ENCODE data around the gene SLC5A2.
A peak's percentile ranks its signal among the peaks of the same experiment; 100 is the strongest.

Gene SLC5A2

GRCh38 chr16:31459687-31460581 lies 23.0 kb upstream of the SLC5A2 start:
- peak; percentile 100 for DNase-seq (ENCODE audit: low read depth)

DNA sequence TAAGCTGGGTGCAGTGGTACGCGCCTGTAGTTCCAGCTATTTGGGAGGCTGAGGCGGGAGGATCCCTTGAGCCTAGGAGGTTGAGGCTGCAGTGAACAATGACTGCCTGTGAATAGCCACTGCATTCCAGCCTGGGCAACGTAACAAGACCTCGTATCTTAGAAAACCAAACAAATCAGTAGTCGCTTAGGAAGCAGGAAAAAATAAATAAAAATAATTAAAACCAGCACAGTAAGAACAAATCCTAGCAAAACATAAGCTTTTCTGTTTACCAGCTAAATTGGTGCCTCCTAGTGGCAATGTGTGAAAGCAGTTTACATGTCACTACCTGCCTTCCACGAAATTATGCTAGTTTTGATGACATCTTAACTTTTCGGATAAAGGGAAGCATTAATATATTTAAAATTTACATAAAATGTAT lies 22.3 kb upstream of the SLC5A2 start:
- DNase-seq (ENCODE audit: low read depth), result no peak

DNA sequence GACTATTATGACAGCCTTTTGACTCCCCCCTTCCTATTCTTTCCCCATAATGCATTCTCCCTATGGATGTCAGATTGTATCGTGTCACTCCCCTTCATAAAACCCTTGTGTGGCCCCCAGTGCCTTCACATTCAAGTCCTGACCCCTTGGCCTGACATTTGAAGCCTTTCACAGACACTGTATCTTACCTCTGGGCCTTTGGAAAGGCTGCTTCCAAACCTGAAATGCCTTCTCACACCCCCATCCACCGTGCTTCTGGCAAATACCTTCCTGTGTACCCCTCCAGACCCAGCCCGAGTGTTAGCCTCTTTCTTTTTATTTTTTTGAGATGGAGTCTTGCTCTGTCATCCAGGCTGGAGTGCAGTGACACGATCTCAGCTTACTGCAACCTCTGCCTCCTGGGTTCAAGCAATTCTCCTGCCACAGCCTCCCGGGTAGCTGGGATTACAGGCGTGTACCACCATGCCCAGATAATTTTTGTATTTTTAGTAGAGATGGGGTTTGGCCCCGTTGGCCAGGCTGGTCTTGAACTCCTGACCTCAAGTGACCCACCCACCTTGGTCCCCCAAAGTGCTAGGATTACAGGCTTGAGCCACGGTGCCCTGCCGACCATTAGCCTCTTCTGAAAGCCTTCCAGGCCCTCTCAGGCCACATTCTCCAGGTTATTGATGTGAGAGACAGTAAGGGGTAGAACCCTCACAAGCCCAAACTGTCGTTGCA lies 21.6 kb upstream of the SLC5A2 start:
- DNase-seq (ENCODE audit: low read depth), result no peak

GRCh38 chr16:31461921-31462804 lies 20.8 kb upstream of the SLC5A2 start:
- no peak for DNase-seq (ENCODE audit: low read depth)

- DNase-seq (ENCODE audit: low read depth), result no peak
Observed at GRCh38 chr16:31464348-31464769, 18.6 kb upstream of the SLC5A2 start.

- DNase-seq (ENCODE audit: low read depth), result no peak
Observed at GRCh38 chr16:31464781-31465260, 18.1 kb upstream of the SLC5A2 start.

DNA sequence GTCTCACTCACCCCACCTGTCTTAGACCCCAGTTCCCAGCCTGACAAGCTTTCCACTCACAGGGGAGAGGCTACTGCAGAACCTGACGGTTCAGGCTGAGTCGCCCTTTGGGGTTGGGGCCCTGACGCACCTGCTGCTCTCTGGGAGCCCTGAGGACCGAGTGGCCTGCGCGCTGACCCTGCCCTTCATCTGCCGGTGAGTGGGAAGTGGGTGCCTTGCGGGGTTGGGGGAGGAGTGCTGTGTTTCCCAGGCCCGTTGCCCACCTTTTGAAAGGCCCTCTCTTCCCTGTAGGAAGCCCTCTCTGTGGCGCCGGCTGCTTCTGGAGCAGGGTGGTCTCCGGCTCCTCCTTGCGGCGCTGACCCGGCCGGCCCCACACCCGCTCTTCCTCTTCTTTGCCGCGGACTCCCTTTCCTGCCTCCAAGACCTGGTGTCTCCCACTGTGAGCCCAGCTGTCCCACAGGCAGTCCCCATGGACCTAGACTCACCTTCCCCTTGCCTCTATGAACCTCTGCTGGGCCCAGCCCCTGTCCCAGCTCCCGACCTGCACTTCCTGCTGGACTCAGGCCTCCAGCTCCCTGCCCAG lies 17.0 kb upstream of the SLC5A2 start:
- DNase-seq (ENCODE audit: low read depth), result no peak

GRCh38 chr16:31466381-31466841 lies 16.5 kb upstream of the SLC5A2 start:
- no peak for DNase-seq (ENCODE audit: low read depth)

GRCh38 chr16:31467151-31467773 lies 15.7 kb upstream of the SLC5A2 start:
- DNase-seq (ENCODE audit: low read depth), result no peak

DNA sequence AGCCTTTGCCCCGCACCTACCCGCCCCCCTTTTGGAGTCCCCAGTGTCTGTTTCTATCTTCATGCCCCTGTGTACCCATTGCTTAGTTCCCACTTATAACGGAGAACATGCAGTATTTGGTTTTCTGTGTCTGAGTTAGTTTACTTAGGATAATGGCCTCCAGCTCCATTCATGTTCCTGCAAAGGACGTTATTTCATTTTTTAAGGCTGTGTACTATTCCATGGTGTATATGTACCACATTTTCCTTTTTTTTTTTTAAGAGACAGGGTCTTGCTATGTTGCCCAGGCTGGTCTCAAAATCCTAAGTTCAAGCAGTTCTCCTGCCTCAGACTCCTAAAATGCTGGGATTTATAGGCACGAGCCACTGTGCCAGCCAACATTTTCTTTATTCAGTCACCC lies 15.1 kb upstream of the SLC5A2 start:
- no peak for DNase-seq (ENCODE audit: low read depth)

DNA sequence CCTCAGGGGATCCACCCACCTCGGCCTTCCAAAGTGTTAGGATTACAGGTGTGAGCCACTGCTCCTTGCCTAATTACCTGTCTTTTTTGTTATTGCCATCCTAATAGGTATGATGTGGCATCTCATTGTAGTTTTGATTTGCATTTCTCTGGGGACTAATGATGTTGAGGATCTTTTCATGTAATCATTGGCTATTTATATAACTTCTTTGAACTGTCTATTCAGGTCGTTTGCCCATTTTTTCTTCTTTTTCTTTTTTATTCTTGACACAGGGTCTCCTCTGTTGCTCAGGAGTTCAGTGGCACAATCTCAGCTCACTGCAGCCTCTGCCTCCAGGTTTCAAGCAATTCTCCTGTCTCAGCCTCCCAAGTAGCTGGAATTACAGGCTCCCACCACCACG lies 12.3 kb upstream of the SLC5A2 start:
- no peak for DNase-seq (ENCODE audit: low read depth)

- DNase-seq (ENCODE audit: low read depth), result no peak
Observed at GRCh38 chr16:31471241-31471874, 11.6 kb upstream of the SLC5A2 start.

DNA sequence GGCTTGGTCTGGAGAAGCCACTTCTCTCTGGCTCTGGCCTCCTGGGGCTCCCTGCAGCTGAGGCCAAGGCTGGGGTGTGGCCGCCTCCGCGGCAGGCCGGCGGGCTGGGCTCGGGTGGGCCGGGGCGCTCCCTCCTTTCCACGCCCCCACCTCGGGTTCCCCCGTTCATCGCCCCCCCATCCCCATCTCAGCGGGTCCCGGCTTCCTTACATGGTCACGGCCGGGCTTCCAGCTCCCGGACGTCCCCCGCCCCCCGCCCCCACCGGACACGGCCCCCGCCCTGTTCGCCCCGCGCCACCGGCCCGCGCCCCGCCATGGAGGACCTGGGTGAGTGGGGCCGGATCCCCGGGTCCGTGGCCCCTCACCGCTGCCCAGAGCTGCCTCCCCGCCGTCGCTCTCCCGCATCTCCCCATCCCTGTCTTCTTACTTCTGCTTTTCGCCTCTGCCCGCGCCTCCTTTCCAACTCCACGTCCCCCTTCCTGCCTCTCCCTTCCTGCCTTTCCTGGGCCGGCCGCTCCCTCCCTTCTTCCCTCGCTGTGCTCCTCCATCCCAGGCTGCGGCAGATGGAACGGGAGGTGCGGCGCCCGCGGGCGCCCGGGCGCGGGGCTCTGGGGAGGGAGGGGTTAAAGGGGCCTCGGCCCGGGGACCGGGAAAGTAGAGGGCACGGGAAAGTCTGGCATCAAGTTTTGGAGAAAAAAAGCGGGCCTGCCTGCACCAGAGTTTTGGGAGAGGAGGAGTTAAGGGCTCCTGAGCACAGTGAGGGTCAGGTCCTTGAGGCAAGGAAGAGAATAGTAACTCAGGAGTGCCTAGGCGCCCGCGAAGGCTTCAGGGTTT lies 10.8 kb upstream of the SLC5A2 start, which contains the start of gene TGFB1I1:
Gene TGFB1I1, plus strand, starts transcription at position 278 of the 834 bp plus-strand sequence. Its CDS starts 37 bp downstream, at position 315.
- DNase-seq (ENCODE audit: low read depth), result no peak

- no peak for DNase-seq (ENCODE audit: low read depth)
Observed at GRCh38 chr16:31472709-31473203, 10.2 kb upstream of the SLC5A2 start.

DNA sequence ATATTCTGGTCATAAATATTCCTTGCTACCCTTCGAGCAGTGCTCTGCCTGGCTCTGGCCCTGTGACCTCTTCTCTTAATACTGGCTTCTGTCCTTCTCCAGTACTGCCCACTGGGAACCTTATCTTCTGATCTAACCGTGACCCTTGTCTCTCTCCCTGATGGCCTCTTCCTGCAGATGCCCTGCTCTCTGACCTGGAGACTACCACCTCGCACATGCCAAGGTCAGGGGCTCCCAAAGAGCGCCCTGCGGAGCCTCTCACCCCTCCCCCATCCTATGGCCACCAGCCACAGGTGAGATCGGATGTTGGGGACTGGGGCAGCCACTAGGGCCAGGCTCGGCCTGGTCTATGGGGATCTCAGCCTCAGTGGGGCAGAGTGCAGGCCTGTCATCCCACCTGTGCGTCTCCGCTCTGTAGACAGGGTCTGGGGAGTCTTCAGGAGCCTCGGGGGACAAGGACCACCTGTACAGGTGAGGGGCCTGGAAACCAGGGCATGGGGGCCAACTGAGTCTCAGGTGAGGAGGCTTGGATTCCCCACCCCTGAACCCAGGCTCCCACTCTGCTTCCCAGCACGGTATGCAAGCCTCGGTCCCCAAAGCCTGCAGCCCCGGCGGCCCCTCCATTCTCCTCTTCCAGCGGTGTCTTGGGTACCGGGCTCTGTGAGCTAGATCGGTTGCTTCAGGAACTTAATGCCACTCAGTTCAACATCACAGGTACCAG lies 9.5 kb upstream of the SLC5A2 start:
- DNase-seq (ENCODE audit: low read depth), result no peak

- no peak for DNase-seq (ENCODE audit: low read depth)
Observed at GRCh38 chr16:31474173-31474714, 8.7 kb upstream of the SLC5A2 start.

DNA sequence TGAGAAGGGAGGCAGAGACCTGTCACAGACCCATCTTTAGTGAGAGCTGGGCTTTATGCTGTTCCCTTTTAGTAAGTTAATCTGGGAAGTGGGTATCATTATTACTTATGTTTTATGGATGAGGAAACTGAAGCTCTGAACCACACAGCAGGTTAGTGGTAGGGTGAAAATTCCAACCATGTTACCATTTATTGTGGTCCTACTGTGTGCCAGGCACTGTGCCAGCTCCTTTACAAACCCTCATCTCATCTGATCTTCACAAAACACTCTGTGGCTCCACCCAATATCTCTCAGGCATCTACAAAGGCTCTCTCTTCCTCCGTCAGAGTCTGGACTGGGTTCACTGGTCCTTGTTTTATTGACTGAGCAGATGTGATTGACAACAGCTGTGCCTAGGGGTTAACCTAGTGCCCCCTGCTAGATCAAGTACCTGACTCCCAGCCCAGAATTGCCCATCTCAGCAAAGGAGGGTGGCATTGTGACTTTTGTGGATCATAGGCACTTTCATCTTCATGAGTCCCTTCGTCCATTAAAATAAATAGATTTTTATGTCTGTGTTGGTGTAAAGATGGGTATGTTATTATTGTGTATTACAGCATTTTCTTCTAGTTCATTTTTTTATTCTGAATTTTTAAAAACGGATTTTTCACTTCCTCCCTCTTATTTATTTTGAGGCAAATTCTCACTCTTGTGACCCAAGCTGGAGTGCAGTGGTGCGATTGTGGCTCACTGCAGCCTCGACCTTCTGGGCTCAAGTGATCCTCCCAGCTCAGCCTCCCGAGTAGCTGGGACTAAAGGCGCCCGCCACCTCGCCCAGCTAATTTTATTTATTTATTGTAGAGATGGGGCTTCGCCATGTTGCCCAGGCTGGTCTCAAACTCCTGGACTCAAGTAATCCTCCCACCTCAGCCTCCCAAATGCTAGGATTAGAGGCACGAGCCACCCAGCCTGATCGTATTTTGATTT lies 7.9 kb upstream of the SLC5A2 start:
- DNase-seq (ENCODE audit: low read depth), result no peak
